CD1c-positive myeloid dendritic cell (primary cell): Measurements from ENCODE around the gene KAZN.

Experiments
- DNase-seq: peaks from one replicate; pipeline ENCODE4 v3.0.0-alpha.2; 2016; ENCODE audit errors: extremely low spot score

Gene KAZN

DNA sequence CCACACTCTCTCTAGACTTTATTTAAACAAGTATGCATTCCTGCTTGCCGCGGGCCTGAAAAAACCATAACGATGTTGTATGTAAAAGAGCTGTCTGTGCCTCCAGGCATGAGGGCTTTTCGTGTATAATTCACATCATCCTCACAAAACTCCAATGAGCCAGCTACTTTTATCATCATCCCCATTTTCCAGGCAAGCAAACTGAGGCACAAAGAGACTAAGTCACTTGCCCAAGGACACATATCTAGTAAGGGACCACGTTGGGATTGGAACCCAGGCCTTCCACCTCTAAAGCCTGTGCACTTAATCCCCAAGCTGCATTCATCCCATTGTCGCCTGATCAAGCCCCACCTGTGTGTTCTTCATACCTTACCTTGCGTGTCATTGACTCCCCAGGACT lies 226.9 kb downstream of the KAZN start:
- no peak for DNase-seq

DNA sequence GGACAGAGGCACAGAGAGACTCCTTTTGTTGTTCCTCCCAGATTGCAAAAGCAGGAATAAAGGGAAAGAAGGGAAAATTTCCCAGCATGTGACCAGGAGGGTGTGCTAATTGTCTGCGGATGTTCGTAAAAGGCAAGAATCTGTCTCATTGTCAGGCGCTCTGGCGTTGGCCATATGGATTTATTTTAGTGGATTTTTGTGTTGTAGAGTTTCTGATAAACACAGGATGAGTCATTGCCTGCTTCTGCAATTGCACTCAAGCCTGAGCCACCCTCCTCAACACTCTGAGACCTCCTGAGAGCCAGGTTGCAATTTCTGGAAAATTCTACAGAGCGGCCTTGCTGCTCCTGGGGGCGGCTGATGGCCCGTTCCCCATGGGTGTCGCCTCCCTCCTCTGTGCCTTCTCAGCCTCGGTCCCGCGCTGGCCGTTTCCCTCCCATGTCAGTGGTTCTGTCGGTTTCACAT lies 227.7 kb downstream of the KAZN start:
- DNase-seq, result peak; percentile 16

GRCh38 chr1:14826731-14827326 lies 228.3 kb downstream of the KAZN start:
- DNase-seq, result no peak

DNA sequence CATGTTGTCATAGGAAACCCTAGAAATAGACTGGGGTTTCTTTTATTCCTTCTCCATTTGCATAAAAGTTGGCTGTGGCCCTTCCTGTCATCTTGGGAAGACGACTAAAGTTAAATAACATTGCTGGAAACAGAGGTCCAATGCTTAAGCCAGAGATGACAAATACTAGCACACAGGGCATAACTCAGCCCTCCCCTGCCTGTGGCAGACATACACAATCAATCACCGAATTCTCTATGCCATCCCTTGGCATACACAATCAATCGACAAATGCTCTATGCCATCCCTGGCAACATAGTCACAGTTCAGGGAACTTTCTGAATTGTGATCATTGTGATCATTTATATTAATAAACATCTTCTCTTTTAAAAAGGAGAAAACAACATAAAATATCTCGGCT lies 229.4 kb downstream of the KAZN start:
- DNase-seq, result no peak

- DNase-seq, result no peak
These were observed 230.2 kb downstream of the KAZN start for GRCh38 chr1:14828665-14829064.

DNA sequence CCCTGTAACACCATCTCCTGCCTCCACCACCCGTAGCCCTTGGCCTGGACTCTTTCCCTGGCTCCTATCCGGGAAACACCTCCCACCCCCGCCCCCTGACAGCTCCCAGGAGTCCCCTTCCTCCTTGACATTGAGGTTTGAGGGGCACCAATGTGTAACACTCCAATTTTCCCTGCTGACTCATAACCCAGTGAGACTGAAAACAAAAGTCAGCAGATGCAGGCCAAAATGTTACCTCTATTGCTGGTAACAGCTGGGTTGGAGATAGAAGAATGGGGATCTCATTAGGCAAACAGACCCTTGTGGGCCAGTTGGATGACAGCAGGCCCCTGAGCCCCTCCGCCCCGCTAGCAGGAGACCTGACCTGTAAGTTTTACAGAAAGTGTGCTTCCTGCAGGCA lies 237.2 kb downstream of the KAZN start:
- no peak for DNase-seq

- no peak for DNase-seq
These were observed 238.1 kb downstream of the KAZN start for GRCh38 chr1:14836426-14837140.

- no peak for DNase-seq
These were observed 241.9 kb downstream of the KAZN start for GRCh38 chr1:14840374-14840773.

DNA sequence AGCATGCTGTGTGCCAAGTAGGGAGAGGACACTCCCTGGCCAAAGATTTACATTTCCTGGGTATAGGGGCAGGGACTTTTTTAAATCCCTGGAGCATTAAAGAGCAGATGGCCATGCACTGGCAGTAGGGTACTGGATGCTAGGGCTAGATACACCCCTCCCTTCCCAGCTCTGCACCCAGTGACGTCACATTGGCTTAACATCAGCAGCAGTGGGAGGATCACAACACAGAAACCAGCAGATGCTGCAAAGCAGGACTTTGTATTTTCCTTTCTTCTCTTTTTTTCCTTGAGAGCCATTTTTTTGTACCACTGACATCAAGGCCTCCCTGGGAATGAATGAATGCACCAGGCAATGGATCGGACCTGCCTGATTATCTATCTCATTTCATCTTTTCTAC lies 243.0 kb downstream of the KAZN start:
- no peak for DNase-seq

GRCh38 chr1:14841951-14842350 lies 243.5 kb downstream of the KAZN start:
- DNase-seq, result no peak

DNA sequence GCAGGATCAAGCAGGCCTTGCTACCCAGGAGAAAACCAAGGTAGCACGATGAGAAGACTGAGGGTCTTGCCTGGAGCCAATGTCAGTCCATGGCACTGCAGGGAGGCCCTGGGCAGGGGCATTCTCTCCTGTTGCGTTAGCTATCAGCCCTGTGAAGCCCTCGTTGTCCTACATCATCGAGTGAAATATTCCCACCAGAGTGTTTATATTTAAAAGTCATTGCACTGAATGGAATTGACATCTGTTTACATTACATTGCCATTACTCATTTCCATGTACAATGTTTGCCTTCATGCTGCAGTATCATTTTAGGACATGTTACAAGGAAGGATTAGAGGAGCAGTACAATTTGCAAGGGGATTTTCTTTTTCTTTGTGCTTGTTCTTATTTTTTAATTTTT lies 243.9 kb downstream of the KAZN start:
- no peak for DNase-seq

- DNase-seq, result no peak
These were observed 244.4 kb downstream of the KAZN start for GRCh38 chr1:14842891-14843290.

GRCh38 chr1:14843525-14843924 lies 245.0 kb downstream of the KAZN start:
- DNase-seq, result no peak

- no peak for DNase-seq
These were observed 245.9 kb downstream of the KAZN start for GRCh38 chr1:14844356-14844755.

DNA sequence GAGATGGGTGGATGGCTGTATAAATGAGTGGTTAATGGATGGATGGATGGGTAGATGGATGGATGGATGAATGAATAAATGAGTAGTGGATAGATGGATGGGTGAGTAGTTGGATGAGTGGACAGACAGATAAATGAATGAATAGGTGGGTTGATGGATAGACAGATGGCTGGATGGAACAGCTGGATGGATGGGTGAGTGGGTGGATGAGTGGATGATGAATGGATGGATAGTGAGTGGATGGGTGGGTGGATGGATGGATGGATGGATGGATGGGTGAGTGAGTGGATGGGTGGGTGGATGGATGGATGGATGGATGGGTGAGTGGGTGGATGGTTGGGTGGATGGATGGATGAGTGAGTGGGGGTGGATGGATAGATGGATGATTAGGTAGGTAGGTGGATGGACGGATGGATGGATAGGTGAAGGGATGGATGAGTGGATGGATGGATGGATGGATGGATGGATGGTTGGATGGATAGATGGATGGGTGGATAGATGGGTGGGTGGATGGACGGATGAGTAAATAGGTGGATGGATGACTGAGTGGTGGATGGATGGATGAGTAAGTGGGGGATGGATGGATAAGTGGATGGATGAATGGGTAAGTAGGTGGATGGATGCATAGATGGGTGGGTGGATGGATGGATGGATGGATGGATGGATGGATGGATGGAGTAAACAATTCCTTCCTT lies 246.6 kb downstream of the KAZN start:
- DNase-seq, result no peak

- DNase-seq, result no peak
These were observed 247.4 kb downstream of the KAZN start for GRCh38 chr1:14845851-14846250.

- no peak for DNase-seq
These were observed 248.2 kb downstream of the KAZN start for GRCh38 chr1:14846688-14847087.

- no peak for DNase-seq
These were observed 249.7 kb downstream of the KAZN start for GRCh38 chr1:14848203-14848602.

DNA sequence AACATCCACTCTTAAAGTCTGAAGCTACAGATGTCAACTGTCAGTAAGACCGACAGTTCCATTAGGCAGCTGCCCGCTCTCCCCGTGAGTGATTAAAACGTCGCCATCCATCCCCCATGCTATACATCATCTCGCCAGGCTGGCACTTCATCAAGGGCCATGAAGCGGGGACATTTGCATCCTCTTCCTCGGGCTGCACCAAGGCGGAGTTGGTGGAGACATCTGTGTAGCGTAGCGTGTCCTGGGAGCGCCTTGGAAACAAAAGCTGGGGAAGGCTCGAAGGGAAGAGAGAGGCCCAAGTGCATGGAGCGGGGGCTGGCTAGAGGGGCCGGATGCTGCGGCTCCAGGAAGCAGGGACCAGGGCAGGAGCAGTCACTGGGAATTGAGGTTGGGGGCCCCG lies 250.1 kb downstream of the KAZN start:
- no peak for DNase-seq

DNA sequence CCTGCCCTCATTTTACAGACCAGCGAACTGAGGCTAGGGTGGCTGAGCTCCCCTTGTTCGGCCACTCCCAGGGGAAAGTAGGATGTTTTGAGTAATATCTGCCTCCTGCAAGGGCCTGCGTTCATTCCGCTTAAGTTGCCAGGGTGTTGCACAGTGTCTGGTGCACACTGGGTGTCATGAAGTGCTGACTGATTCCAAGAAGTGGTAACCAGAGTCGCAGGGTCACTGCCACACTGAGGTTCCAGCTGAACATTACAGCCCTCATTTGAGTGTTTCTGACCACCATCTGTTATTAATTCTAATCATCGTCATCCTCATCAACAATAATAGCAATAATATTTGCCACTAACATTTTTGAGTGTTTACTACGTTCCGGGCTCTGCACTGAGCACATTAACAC lies 250.6 kb downstream of the KAZN start:
- no peak for DNase-seq

GRCh38 chr1:14850563-14850962 lies 252.1 kb downstream of the KAZN start:
- DNase-seq, result no peak

DNA sequence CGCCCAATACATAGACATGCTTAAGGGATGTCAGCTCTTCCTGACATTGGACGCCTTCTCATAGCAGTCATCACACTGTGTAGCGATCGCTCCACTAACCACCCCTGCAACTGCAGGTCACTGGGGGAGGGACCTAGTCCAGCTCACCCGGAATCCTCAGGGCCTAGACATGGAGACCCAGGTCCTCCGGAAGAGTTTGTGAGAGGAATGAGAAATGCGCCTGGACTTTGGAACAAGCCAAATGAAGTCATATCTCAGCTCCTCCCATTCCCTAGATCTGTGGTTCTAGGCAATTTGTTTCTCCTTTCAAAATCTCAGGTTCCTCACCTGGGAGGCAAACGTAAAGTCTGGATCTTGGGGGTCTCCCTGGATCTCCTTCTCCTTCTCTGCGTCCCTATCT lies 253.3 kb downstream of the KAZN start:
- DNase-seq, result no peak

DNA sequence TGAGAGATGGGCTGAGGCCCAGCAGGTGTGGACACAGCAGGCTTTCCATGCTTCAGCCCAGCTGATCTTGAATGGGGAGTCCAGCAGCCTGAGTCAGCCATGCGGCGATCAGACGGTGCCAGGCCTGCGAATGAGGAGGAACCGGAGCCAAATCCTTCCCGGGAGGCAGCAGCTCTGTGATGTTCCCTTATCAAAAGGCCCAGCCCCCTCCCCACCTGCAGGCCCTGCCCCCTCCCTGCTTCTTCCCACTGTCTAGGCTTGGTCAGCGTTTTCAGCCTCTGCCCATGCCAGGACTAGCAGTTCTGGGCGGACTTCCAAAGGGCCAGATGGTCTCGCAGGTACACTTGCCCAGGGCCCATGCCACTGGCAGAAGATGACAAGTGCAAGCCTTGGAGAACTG lies 253.8 kb downstream of the KAZN start:
- no peak for DNase-seq
